IPS-20b (cell line): Measurements from ENCODE around the gene PLOD1.

Experiments
- H3K27ac ChIP-seq: one replicate; pipeline ENCODE4 v1.5.1; 2013; ENCODE audit warnings: low read length
- H3K27me3 ChIP-seq: 2 replicates; pipeline ENCODE4 v1.6.1; 2013; ENCODE audit warnings: mild to moderate bottlenecking, low read length, inconsistent platforms; ENCODE audit not compliant: insufficient read depth
- H3K36me3 ChIP-seq: 2 replicates; pipeline ENCODE4 v1.6.1; 2013; ENCODE audit warnings: low read depth, mild to moderate bottlenecking, inconsistent platforms, low read length, moderate library complexity; ENCODE audit not compliant: insufficient read depth
- H3K4me1 ChIP-seq: 2 replicates; pipeline ENCODE4 v1.6.1; 2013; ENCODE audit warnings: mild to moderate bottlenecking, control low read depth, inconsistent platforms, low read length, moderate library complexity; ENCODE audit not compliant: insufficient read depth
- H3K4me3 ChIP-seq: 2 replicates; pipeline ENCODE4 v1.5.1; 2013; ENCODE audit warnings: mild to moderate bottlenecking, low read length, inconsistent platforms
- H3K9ac ChIP-seq: 2 replicates; pipeline ENCODE4 v1.6.1; 2013; ENCODE audit warnings: low read depth, mild to moderate bottlenecking, inconsistent platforms, low read length, moderate library complexity
- H3K9me3 ChIP-seq: 2 replicates; pipeline ENCODE4 v1.6.1; 2013; ENCODE audit warnings: mild to moderate bottlenecking, low read depth, low read length, inconsistent platforms; ENCODE audit not compliant: insufficient read depth

Gene PLOD1

GRCh38 chr1:11967028-11967547, 32.6 kb downstream of the PLOD1 start:
- peaks cover 22% of the 10 kb centered on the region for H3K36me3 ChIP-seq

GRCh38 chr1:11970441-11971185, 36.1 kb downstream of the PLOD1 start:
- no peaks in the 10 kb centered on the region for H3K4me1 ChIP-seq
- no peaks in the 10 kb centered on the region for H3K9me3 ChIP-seq
- H3K4me3 ChIP-seq: no peak overlapping the region
- no peak overlapping the region for H3K27ac ChIP-seq
- H3K27me3 ChIP-seq: no peaks in the 10 kb centered on the region
- H3K36me3 ChIP-seq: peaks cover 27% of the 10 kb centered on the region
- H3K9ac ChIP-seq: no peak overlapping the region

More at GRCh38 chr1:11967028-11967547, 32.6 kb downstream of the PLOD1 start:
- Histone ChIP-seq H3K4me1 (no peaks in the 10 kb centered on the region), H3K27ac (no peak overlapping the region), H3K9me3 (no peaks in the 10 kb centered on the region), H3K4me3 (no peak overlapping the region), H3K27me3 (no peaks in the 10 kb centered on the region), H3K9ac (no peak overlapping the region)

DNA sequence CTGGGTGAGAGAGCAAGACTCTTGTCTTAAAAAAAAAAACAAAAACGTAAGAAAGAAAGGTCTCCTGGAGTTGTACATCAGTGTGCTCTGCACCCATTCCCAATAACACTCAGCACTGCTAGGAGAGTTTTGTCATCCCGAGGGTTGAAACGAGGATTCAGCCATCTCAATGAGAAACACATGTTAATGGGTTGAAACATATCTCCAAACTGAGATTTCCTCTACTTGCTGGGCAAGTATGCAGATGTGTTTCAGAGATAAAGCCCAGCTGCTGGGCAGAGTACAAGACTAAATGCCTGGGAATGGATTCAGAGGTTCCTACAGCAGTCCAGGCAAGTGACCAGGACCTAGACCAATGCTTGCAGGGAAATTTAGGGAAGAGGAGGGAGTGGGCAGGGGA, 43.1 kb downstream of the PLOD1 start:
- no peak overlapping the region for H3K4me3 ChIP-seq
- H3K27ac ChIP-seq: no peak overlapping the region
- no peaks in the 10 kb centered on the region for H3K27me3 ChIP-seq
- peaks cover 31% of the 10 kb centered on the region for H3K36me3 ChIP-seq
- H3K4me1 ChIP-seq: peaks cover 4% of the 10 kb centered on the region; the same call in 1 of the 2 replicates
- H3K9ac ChIP-seq: no peak overlapping the region
- H3K9me3 ChIP-seq: no peaks in the 10 kb centered on the region

DNA sequence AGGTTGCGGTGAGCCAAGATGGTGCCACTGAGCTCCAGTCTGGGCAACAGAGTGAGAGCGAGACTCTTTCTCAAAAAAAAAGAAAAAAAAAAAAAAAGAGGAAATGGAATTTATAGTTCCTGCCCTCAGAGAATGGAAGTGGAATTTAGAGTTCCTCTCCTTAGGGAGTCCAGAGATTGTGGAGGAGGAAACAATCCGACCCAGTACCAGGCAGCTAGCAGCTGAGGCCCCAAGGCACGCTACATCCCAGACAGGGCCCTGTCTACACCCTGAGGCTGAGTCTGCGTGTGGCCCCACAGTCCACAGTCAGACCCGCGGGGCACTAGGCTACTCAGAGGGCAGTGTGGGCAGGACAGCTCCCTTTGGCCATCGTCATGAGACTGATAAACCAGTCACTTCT, 43.8 kb downstream of the PLOD1 start:
- no peaks in the 10 kb centered on the region for H3K9me3 ChIP-seq
- no peak overlapping the region for H3K9ac ChIP-seq
- H3K4me1 ChIP-seq: peaks cover 4% of the 10 kb centered on the region; the same call in 1 of the 2 replicates
- H3K27ac ChIP-seq: no peak overlapping the region
- H3K4me3 ChIP-seq: no peak overlapping the region
- peaks cover 35% of the 10 kb centered on the region for H3K36me3 ChIP-seq
- no peaks in the 10 kb centered on the region for H3K27me3 ChIP-seq

DNA sequence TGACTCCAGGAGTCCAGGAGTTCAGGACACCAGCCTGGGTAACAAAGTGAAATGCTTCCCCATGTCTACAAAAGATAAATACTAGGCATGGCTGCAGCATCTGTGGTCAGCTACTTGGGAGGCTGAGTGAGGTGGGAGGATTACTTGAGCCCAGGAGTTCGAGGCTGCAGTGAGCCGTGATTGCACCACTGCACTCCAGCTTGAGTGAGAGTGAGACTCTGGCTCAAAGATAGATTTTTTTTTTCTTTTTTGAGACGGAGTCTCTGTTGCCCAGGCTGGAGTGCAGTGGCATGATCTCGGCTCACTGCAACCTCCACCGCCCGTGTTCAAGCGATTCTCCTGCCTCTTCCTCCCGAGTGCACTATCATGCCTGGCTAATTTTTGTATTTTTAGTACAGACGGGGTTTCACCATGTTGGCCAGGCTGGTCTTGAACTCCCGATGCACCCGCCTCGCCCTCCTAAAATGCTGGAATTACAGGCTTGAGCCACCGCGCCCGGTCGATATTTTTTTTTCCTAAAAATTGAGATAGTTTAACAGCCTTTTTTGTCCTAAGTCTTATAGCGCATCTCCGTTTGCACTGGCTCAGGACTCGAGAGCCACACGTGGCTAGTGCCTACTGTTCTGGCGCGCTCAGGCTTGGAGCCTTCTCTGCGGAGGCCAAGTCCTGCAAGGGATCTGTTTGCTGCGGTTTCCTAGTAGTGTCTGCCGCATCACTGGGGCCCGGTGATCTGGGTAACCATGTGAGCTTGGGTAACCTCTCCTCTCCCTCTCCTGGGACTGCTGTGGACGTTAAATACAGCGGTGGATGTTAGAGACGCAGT, 44.7 kb downstream of the PLOD1 start:
- H3K4me3 ChIP-seq: peak overlapping the region; percentile 99
- H3K9ac ChIP-seq: peak overlapping the region; percentile 63; the same call in 1 of the 2 replicates
- no peak overlapping the region for H3K27ac ChIP-seq
- peaks cover 35% of the 10 kb centered on the region for H3K36me3 ChIP-seq
- peaks cover 4% of the 10 kb centered on the region; the same call in 1 of the 2 replicates for H3K4me1 ChIP-seq
- H3K27me3 ChIP-seq: no peaks in the 10 kb centered on the region
- H3K9me3 ChIP-seq: no peaks in the 10 kb centered on the region

GRCh38 chr1:11979851-11980675, 45.5 kb downstream of the PLOD1 start, which contains the start of gene MFN2:
MFN2 (plus strand) TSS chr1:11980444; CDS start chr1:11989169, 8,725 bp downstream.
- no peaks in the 10 kb centered on the region for H3K9me3 ChIP-seq
- peak within 1 kb of the TSS; percentile 97 for H3K9ac ChIP-seq
- peak within 1 kb of the TSS; percentile 51 for H3K27ac ChIP-seq
- H3K36me3 ChIP-seq: peaks cover 35% of the 10 kb centered on the region
- no peaks in the 10 kb centered on the region for H3K27me3 ChIP-seq
- peaks cover 4% of the 10 kb centered on the region; the same call in 1 of the 2 replicates for H3K4me1 ChIP-seq
- H3K4me3 ChIP-seq: peak within 1 kb of the TSS; percentile 99

DNA sequence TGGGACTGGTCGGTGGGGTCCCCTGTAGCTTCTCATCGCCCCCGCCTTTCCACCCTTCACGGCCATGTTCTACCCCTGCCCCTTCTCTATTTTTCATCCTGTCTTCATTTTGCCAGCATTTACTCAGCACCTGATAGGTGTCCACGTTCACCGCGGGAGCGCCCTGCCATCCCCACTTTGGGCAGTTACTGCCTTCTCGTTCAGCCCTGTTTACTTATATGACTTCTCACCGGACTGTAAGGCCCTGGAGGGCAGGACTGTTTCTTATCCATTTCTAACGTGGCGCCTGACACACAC, 46.1 kb downstream of the PLOD1 start:
- H3K9me3 ChIP-seq: no peaks in the 10 kb centered on the region

DNA sequence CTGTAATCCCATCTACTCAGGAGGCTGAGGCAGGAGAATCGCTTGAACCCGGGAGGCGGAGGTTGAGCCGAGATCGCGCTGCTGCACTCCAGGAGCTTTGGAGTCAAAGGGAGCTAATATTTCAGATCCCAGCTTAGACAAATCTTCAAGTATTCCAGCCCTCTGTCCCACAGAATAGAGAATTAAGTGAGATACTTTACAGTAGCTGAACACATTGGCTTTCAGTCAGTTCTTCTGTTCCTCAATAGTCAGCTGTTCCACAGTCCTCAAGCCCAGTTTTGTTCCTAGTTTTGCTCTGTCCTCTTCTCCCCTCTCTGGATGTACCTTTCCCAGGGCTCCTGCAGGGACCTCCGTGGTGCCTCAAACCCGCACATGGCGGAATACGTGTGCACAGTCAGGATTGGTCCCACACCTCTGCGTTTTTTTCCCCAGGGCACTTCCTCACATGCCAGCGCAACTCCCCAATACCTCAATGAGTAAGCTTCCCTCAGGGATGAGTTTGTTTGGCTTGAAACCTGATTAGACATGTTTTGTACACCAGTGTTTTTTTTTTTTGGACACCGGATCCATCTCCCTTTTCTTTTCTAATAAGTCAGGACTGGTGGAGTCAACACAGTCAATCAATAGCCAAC, 47.0 kb downstream of the PLOD1 start:
- Histone ChIP-seq H3K36me3 (peaks cover 40% of the 10 kb centered on the region), H3K4me1 (peaks cover 4% of the 10 kb centered on the region; the same call in 1 of the 2 replicates), H3K9me3 (no peaks in the 10 kb centered on the region), H3K4me3 (peak overlapping the region; percentile 99; the same call in 1 of the 2 replicates), H3K27me3 (no peaks in the 10 kb centered on the region), H3K9ac (peak overlapping the region; percentile 97; the same call in 1 of the 2 replicates), H3K27ac (no peak overlapping the region)

More for the DNA sequence above, 46.1 kb downstream of the PLOD1 start:
- Histone ChIP-seq H3K36me3 (peaks cover 33% of the 10 kb centered on the region), H3K4me3 (peak overlapping the region; percentile 99), H3K27me3 (no peaks in the 10 kb centered on the region), H3K27ac (peak overlapping the region; percentile 51), H3K4me1 (peaks cover 4% of the 10 kb centered on the region; the same call in 1 of the 2 replicates), H3K9ac (peak overlapping the region; percentile 97)

GRCh38 chr1:11982010-11982392, 47.5 kb downstream of the PLOD1 start:
- no peak overlapping the region for H3K27ac ChIP-seq

DNA sequence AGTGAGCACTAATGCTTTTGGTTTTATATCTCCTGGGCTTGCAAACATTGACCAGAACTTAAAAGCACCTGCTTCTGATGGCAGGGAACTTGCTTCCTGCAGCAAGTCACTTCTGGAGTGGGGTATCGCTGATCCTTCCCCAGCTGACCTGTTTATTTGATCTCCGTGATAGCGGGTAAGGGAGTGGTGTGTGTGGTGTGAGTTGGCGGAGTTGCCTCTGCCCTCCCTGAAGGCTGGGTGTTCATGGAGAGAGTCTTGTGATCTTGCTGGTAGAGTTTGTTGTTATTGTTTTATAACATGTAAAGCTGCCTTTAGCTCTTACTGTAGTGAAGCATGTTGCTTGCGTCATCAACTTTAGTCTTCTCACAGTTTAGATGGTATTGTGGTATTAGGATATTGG, 49.6 kb downstream of the PLOD1 start:
- no peak overlapping the region for H3K9ac ChIP-seq
- H3K9me3 ChIP-seq: no peaks in the 10 kb centered on the region
- peaks cover 49% of the 10 kb centered on the region for H3K36me3 ChIP-seq

More at GRCh38 chr1:11982010-11982392, 47.5 kb downstream of the PLOD1 start:
- no peaks in the 10 kb centered on the region for H3K27me3 ChIP-seq
- peaks cover 40% of the 10 kb centered on the region for H3K36me3 ChIP-seq
- H3K9me3 ChIP-seq: no peaks in the 10 kb centered on the region
- no peak overlapping the region for H3K4me3 ChIP-seq
- H3K9ac ChIP-seq: no peak overlapping the region
- peaks cover 4% of the 10 kb centered on the region; the same call in 1 of the 2 replicates for H3K4me1 ChIP-seq

More for the DNA sequence above, 49.6 kb downstream of the PLOD1 start:
- Histone ChIP-seq H3K27me3 (no peaks in the 10 kb centered on the region), H3K4me1 (peaks cover 4% of the 10 kb centered on the region; the same call in 1 of the 2 replicates), H3K4me3 (no peak overlapping the region), H3K27ac (no peak overlapping the region)
